ENCODE data around the gene SFTA2. TPM values are rescaled to one million over a fixed set of nuclear protein-coding genes. Genes with fewer than 3 reads are reported as not detected.

The SFTA2 gene
- under 1 TPM in 1 of 4 donors, not detected in 3; 0.36 TPM for total RNA-seq

- TF ChIP-seq CTCF (IDR thresholded peaks at IDR 0.05) (no peak), POLR2A (IDR thresholded peaks at IDR 0.05) (no peak)
- intact Hi-C loops (cut with DNase I; ENCODE audit: low total_unique reads), result no loop called here
- DNase-seq (ENCODE audit: low spot score in 2 of 2), result no peak
- no peak within 1 kb of the TSS for H3K4me3 ChIP-seq (ENCODE audit: low read depth, poor library complexity, severe bottlenecking)
- 84 to 87% methylated on average over 7 of the region's 7 CpGs for WGBS, 2 donors
Measured at GRCh38 chr6:30931969-30932645, at the start of gene SFTA2. Gene SFTA2 (minus strand): TSS chr6:30932170. CDS start chr6:30932096, 74 bp downstream.

DNA sequence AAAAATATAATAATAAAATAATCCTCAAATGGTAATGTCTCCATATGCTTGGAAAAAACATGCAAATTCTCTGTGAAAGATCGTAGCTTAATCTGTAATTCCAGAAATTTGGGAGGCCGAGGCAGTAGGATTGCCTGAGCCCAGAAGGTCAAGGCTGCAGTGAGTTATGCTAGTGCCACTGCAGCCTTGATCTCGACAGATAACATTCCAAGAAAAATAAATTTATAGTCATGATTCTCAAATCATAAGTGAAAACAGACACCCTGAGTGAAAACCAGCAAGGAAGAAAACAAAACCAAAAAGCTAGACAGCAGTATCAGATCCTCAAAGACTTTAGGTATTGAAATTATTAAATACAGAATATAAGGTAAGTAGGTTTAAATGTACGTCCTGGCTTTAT is 47.7 kb upstream of the SFTA2 start:
- intact Hi-C loops (cut with DNase I; ENCODE audit: low total_unique reads), result no loop called here
- WGBS, 2 donors, result 56 to 62% methylated on average over 4 of the region's 4 CpGs

DNA sequence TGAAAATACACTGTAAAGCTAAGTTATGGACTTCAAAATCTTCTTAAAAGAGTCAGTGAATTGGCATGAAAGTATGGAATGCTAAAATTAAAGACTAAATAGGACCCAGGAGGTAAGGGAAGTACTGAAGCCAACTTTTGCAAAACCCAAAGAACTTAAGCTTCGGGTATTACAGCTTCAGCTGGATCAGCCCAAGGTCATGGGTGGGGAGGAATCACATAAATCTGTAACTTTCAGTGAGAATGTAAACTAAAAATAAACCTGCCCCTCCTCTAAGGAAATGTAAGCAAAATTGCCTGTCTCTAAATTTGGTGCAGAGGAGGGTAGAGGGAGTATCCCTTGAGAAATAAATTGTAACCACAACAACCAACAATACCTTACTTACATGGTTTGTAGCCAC is 47.2 kb upstream of the SFTA2 start:
- TF ChIP-seq CTCF (IDR thresholded peaks at IDR 0.05) (no peak), POLR2A (IDR thresholded peaks at IDR 0.05) (no peak)
- 21 to 26% methylated on average over 1 of the region's 1 CpG for WGBS, 2 donors
- intact Hi-C loops (cut with DNase I; ENCODE audit: low total_unique reads), result no loop called here
- no peak for DNase-seq (ENCODE audit: low spot score in 2 of 2)
- no peak overlapping the region for H3K4me3 ChIP-seq (ENCODE audit: low read depth, poor library complexity, severe bottlenecking)

More for the DNA sequence above, 47.7 kb upstream of the SFTA2 start:
- no peak for TF ChIP-seq CTCF (IDR thresholded peaks at IDR 0.05)
- no peak for TF ChIP-seq POLR2A (IDR thresholded peaks at IDR 0.05)
- no peak for DNase-seq (ENCODE audit: low spot score in 2 of 2)
- H3K4me3 ChIP-seq (ENCODE audit: low read depth, poor library complexity, severe bottlenecking), result no peak overlapping the region

DNA sequence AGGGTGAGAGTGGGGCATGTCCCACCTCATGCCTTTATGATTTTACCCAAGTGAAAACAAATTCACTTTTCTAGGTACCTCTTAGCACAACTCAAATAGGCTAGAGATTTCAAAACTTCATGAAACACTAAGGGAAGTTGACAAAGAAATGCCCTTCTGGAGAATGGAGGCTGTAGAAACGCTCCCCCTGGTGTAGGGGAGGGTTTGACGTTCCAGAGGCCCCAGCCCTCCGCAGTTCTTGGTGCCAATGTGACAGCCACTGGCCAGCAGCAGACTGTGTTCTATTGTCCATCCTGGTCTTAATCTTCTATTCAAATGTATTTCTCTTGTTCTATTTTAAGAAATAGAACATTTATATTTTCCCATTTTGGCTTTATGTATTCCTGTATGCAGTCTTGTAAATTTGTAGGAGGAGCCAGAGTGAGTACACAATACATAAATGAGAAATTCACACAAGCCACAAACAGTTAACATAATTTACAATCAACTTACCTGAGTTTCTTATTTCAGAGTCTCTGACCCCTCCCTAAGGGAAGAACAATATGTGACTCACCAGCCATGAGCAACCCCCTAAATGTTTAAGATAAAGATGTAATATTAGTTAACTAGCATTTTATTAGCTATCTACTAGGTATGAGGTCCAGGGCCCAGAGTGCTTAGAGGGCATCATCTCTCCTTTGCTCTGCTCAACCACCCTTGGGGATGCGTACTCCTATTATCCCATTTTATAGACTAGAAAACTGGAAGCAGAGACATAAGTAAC is 42.7 kb upstream of the SFTA2 start:
- intact Hi-C loops (cut with DNase I; ENCODE audit: low total_unique reads), result no loop called here
- no peak for DNase-seq (ENCODE audit: low spot score in 2 of 2)
- no peak for TF ChIP-seq CTCF (IDR thresholded peaks at IDR 0.05)
- no peak for TF ChIP-seq POLR2A (IDR thresholded peaks at IDR 0.05)
- WGBS, 2 donors, result 48 to 76% methylated on average over 4 of the region's 4 CpGs
- no peak overlapping the region for H3K4me3 ChIP-seq (ENCODE audit: low read depth, poor library complexity, severe bottlenecking)

DNA sequence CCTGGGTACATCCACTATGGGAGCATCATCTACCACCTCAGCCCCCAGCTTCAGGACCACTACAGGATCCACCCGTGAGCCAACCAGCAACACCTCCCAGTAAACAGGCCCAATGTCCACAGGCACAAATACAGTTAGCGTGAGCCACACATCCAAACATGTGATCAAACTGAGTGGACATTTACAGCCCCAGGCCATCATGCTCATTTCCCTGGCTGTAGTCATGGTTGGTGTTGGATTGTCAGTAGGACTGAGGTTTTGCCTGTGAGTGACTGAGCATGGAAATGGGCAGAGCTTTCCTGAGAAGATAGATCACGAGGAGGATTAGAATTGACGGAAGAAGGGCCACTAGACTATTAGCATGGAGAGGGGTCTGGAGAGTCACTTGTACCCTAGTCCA is 40.8 kb upstream of the SFTA2 start:
- TF ChIP-seq CTCF (IDR thresholded peaks at IDR 0.05) (no peak), POLR2A (IDR thresholded peaks at IDR 0.05) (no peak)
- H3K4me3 ChIP-seq (ENCODE audit: low read depth, poor library complexity, severe bottlenecking), result no peak overlapping the region
- intact Hi-C loops (cut with DNase I; ENCODE audit: low total_unique reads), result no loop called here
- 92 to 96% methylated on average over 4 of the region's 4 CpGs for WGBS, 2 donors
- no peak for DNase-seq (ENCODE audit: low spot score in 2 of 2)
